Uterus (tissue), 2 donors: ENCODE measurements around the gene PAH.

ENCODE experiments used
- POLR2A ChIP-seq, 2 donors: fragments of 450-650 bp; IDR thresholded peaks; one replicate each; pipeline ENCODE4 v1.6.1; 2016; ENCODE audit warnings: antibody characterized with exemption in 2 of 2, mild to moderate bottlenecking in 1 of 2, moderate library complexity in 1 of 2
- TF ChIP-seq, protein P1 (sequence below), 4 experiments: fragments of 200-600 bp in 2 of 4; fragments of 450-650 bp in 2 of 4; sonication (generic) in 2 of 4; IDR thresholded peaks; one replicate each; pipeline ENCODE4 v1.5.1; 2016 to 2019; ENCODE audit warnings: antibody characterized with exemption in 4 of 4, mild to moderate bottlenecking in 2 of 4, moderate library complexity in 1 of 4

DNA sequence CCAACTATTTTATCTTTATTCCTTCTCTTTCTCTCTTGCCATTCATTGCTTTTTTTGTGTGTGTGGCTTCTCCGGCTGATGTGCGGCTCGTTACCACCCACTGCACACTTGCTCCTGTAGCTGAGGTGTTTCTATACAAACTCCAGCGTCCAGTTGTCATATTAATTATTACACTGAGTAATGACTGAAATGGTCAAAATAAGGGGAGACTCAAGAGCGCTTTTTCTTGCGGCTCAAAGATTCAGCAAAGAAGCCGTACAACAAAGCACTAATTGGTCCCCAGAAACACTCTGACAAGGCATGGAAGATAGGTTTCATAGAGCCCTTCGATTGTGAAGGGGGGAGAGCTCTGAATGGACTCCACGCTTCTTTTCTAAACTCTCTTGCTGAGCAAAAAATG lies 34.8 kb upstream of the PAH start:
- TF ChIP-seq, protein P1, sequence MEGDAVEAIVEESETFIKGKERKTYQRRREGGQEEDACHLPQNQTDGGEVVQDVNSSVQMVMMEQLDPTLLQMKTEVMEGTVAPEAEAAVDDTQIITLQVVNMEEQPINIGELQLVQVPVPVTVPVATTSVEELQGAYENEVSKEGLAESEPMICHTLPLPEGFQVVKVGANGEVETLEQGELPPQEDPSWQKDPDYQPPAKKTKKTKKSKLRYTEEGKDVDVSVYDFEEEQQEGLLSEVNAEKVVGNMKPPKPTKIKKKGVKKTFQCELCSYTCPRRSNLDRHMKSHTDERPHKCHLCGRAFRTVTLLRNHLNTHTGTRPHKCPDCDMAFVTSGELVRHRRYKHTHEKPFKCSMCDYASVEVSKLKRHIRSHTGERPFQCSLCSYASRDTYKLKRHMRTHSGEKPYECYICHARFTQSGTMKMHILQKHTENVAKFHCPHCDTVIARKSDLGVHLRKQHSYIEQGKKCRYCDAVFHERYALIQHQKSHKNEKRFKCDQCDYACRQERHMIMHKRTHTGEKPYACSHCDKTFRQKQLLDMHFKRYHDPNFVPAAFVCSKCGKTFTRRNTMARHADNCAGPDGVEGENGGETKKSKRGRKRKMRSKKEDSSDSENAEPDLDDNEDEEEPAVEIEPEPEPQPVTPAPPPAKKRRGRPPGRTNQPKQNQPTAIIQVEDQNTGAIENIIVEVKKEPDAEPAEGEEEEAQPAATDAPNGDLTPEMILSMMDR (IDR thresholded peaks at IDR 0.05): no peak
- no peak for TF ChIP-seq POLR2A (IDR thresholded peaks at IDR 0.05)
